ENCODE data around the gene STXBP5. TPM values are rescaled to one million over a fixed set of nuclear protein-coding genes. Genes with fewer than 3 reads are reported as not detected.

The STXBP5 gene
- total RNA-seq, 1 experiment from 2014 or later: 11.6 TPM

DNA sequence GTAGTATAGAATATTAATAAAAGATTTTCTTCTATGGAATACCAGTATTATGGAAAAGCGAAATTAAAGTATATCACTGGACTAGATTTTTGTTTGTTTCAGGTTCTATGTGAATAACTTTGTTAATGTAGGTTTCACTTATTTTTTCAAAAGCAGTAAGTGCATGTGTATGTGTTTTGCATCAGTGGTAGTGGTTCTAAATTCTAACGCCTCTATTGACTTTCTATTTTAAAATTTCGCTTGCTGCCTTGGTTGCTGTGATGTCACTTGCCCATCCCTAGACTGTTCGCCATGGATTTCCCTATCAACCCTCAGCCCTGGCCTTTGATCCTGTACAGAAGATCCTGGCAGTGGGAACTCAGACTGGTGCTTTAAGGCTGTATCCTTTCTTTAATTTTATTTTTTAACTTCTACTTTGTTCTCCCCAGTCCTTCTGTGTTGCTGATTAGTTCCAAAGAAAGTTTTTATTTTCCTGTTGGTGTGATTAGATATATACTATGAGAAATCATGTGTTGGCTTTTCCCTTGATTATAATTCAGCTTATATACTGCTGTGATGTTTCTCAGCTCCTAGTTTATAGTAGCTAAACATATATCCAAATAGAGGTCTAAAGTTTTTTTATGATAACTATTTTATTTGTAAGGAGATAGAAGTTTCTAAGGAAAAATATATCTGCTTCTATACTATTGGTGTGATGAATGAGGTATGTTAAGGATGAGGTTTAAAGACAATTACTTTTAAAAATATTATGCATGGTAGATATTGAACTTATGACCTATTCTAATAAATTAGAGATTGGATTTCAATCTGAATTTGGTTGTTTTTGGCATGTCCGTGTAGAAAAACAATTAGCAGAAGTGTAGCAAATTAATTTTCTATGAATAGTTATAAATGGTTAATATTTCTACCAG is 1.7 kb downstream of the STXBP5 start:
- no peak overlapping the region for H2BK5ac ChIP-seq (ENCODE audit: insufficient read length, low read length)
- no peaks in the 10 kb centered on the region for H3K9me3 Mint-ChIP-seq

More for the DNA sequence above, 1.7 kb downstream of the STXBP5 start:
- Mint-ChIP-seq H3K27me3 (ENCODE audit: low read depth) (no peaks in the 10 kb centered on the region), H3K36me3 (ENCODE audit: insufficient read depth in 1 of 3, low read depth in 3 of 3) (no peaks in the 10 kb centered on the region), H3K27ac (no peak overlapping the region), H3K4me1 (peaks cover 16 to 20% of the 10 kb centered on the region in 2 experiments), H3K4me3 (peak overlapping the region; percentile 69 to 92)
- Histone ChIP-seq H4K20me1 (ENCODE audit: control insufficient read depth, insufficient read depth, insufficient read length) (no peaks in the 10 kb centered on the region), H3T11ph (ENCODE audit: low read length) (no peak overlapping the region), H3K23me2 (ENCODE audit: insufficient read length, low read depth, low read length, poor library complexity, severe bottlenecking) (peaks cover 18% of the 10 kb centered on the region), H3K27ac (ENCODE audit: insufficient read length, low read depth, low read length) (no peak overlapping the region), H2BK15ac (ENCODE audit: low read depth, low read length) (no peak overlapping the region), H3K56ac (ENCODE audit: insufficient read length, low read depth, low read length) (no peak overlapping the region), H4K91ac (ENCODE audit: insufficient read length, low read depth, low read length) (no peak overlapping the region), H3K9me3 (ENCODE audit: control insufficient read depth, low read depth, low read length) (no peaks in the 10 kb centered on the region), H2AK5ac (ENCODE audit: insufficient read length, low read length) (no peak overlapping the region), H2BK120ac (ENCODE audit: low read depth, low read length, poor library complexity, severe bottlenecking) (no peak overlapping the region), H3K79me1 (ENCODE audit: insufficient read depth, low read depth, low read length, poor library complexity, severe bottlenecking) (peaks cover 2% of the 10 kb centered on the region), H3K14ac (ENCODE audit: insufficient read depth, low read length) (no peak overlapping the region), H3K4me2 (ENCODE audit: insufficient read depth, insufficient read length, low read length) (no peak overlapping the region), H2BK12ac (ENCODE audit: insufficient read length, low read depth, low read length) (no peak overlapping the region), H2AFZ (ENCODE audit: low read length) (no peak overlapping the region), H4K8ac (replicated peaks; ENCODE audit: insufficient read length, low read depth, low read length) (no peak overlapping the region), H4K5ac (ENCODE audit: insufficient read length, low read depth, low read length) (no peak overlapping the region), H3K4me1 (ENCODE audit: insufficient read depth, low read length) (no peaks in the 10 kb centered on the region; the same call in 1 of the 2 replicates), H3K9ac (ENCODE audit: extremely low read depth, insufficient read length, low read length) (no peak overlapping the region), H3K79me2 (ENCODE audit: insufficient read depth, low read length) (peaks cover 1% of the 10 kb centered on the region; the same call in 1 of the 2 replicates), H3K23ac (ENCODE audit: insufficient read length, low read depth, low read length) (no peak overlapping the region), H3K27me3 (ENCODE audit: insufficient read depth, low read length) (no peaks in the 10 kb centered on the region), H2BK20ac (ENCODE audit: low read depth, low read length, poor library complexity, severe bottlenecking) (no peak overlapping the region), H3K4ac (ENCODE audit: low read depth, low read length) (no peak overlapping the region), H3K18ac (ENCODE audit: insufficient read length, low read depth, low read length) (no peak overlapping the region)
- DNase-seq: no peak
- no CpG with 5 or more reads among the region's 5 CpGs for WGBS (ENCODE audit: extremely low coverage, insufficient read length, low lambda C conversion rate)
- TF ChIP-seq, protein P1, sequence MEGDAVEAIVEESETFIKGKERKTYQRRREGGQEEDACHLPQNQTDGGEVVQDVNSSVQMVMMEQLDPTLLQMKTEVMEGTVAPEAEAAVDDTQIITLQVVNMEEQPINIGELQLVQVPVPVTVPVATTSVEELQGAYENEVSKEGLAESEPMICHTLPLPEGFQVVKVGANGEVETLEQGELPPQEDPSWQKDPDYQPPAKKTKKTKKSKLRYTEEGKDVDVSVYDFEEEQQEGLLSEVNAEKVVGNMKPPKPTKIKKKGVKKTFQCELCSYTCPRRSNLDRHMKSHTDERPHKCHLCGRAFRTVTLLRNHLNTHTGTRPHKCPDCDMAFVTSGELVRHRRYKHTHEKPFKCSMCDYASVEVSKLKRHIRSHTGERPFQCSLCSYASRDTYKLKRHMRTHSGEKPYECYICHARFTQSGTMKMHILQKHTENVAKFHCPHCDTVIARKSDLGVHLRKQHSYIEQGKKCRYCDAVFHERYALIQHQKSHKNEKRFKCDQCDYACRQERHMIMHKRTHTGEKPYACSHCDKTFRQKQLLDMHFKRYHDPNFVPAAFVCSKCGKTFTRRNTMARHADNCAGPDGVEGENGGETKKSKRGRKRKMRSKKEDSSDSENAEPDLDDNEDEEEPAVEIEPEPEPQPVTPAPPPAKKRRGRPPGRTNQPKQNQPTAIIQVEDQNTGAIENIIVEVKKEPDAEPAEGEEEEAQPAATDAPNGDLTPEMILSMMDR (conservative IDR thresholded peaks at IDR 0.05): no peak

Data from H9 (cell line).